NCI-H345 treated with DMSO at 0.1 percent for 48 hours (cell line): ENCODE results near the gene GIT2.
"Not testable (repeated sequence)": the region's sequence is repeated elsewhere in the genome, so short reads cannot be mapped to it uniquely, and the experiment has no call there.

ENCODE experiments used
- DNase-seq: peaks from one replicate; lab custom pipeline; 2025; ENCODE audit not compliant: unreplicated experiment; lab: John Stamatoyannopoulos, UW

GIT2 gene

DNA sequence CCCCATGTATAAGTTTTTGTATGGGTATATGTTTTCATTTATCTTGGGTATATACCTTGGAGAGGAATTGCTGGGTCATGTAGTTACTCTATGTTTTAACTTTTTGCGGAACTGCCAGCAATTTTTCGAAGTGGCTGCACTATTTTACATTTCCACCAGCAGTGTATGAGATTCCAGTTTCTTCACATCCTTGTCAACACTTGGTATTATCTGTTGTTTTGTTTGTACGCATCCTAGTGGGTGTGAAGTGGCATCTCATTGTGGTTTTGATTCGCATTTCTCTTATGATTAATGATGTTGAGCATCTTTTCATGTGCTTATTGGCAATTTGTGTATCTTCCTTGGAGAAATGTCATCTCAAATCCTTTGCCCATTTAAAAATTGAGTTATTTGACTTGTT, 9.9 kb upstream of the GIT2 start:
- no peak for DNase-seq

DNA sequence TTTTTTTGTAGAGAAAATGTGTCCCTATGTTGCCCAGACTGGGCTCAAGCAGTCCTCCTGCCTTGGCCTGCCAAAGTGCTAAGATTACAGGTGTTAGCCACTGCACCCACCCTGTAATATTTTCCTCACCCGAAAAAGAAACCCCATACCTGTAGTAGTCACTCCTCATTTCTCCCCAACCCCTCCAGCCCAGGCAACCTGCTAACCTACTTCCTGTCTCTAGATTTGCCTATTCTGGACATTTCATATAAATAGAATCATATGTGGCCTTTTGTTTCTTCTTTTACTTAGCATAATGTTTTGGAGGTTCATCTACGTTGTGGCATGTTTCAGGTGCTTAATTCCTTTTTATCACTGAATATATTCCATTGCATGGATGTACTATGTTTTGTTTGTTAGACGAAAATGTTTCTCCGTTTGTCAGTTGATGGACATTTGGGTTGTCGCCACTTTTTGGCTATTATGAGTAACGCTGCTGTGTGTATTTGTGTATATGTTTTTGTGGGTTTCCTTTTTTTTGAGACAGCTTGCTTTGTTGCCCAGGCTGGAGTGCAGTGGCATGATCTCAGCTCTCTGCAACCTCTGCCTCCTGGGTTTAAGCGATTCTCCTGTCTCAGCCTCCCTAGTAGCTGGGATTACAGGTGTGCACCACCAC, 9.3 kb upstream of the GIT2 start:
- no peak for DNase-seq

DNA sequence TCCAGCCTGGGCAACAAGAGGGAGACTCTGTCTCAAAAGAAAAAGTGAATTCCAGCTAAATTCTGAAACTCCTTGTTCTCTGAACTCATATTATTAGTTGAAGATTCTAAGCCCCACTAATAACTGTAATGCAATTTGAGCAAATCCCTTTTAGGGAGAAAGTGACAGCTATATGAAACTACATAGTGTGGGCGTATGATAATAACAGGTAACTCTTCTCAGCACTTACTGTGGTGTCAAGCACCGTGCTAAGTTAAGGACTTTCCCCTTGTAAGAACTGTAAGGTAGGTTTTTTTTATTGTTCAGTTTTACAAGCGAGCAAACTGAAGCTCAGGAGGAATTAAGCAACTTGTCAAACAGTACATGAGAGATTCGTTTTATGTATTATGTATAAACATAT, 8.4 kb upstream of the GIT2 start:
- DNase-seq: no peak

DNA sequence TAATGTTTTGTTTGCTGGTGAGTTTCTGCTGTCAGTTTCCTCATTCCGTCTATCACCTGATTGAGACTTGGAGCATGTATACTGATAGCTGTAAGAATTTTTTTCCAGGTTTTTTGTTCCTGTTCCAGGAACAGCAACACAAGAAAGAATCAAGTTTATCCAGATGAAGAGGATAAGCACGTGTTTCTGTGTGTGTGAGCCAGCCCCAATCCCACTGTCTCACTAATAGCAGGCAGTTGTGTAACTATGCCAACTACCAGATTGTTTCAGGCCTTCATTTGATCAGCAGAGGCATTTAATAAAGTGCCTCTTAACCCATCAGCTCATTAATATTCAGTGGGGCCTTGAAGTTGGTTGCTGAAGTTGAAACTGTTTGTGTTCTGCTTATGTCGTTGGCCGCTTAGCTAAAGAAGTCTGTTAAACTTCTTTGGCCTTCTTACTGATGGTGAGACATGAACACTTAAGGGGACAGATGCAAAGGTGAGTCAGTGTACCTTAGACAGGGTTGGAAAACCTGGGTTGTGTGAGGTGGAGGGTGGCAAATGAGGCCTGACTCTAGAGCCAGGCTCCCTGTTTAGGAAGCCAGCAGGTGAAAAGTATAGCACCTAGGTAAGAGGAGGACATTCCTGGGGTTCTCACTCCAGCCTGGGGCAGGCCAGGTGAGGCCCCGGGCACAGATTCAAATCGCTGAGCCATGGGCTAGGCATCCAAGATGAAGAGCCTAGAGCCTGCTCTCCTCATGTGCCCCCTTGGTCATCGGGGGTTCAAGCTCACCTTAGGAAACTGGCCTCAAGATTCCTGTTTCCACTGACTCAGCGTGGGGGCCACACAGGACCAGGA, 6.7 kb upstream of the GIT2 start:
- no peak for DNase-seq

DNA sequence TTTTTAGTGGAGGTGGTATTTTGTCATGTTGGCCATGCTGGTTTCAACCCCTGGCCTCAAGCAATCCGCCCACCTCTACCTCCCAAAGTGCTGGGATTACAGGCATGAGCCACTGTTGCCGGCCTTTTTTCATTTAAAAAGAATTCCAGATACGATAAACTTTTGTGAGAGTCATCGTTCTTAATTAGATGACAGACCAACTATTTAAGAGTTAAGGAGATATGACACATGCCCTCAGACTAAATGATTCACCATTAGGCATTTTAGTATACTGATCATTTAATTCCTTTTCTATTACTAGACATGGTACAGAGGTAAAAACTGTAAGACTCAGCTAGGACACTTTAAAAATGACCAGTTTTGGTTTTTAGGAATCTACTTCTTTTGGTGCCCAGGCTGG, 5.4 kb upstream of the GIT2 start:
- DNase-seq: no peak

DNA sequence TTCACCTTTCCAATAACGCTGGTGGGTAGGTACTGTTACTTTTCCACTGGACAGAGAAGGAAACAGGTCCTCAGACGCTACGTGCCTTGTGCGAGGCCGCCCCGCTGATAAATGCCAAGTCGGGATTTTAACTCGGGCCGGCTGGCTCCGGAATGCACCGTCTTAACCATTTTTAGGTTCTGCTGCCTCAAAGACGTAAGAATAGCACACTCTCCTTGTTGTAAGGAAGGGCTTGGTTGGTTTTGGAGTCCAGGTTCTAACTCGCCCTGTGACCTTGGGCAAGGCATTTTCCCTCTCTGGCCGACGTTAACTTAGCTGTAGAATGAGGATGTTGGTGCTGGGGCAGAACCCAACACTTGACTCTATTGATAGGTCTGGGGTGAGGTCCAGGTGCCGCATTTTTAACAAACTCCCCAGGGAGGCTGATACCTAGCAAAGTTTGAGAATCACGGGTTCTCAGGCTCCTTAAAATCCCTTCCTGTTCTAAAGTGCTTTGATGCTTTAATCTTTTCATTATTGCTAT, 3.9 kb upstream of the GIT2 start:
- DNase-seq: no peak

DNA sequence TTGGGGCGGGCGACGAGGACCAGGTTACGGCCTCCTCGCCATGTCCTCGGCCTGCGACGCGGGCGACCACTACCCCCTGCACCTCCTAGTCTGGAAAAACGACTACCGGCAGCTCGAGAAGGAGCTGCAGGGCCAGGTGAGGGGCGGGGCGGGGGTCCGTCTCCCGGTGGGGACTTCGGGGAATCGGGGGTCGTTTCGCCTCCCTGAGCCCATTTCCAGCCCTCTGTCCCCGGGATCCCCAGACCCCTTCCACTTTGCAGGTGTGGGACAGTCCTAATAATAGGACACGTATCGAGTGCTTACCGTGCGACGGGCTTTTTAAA, 3.4 kb upstream of the GIT2 start:
- DNase-seq: no peak

DNA sequence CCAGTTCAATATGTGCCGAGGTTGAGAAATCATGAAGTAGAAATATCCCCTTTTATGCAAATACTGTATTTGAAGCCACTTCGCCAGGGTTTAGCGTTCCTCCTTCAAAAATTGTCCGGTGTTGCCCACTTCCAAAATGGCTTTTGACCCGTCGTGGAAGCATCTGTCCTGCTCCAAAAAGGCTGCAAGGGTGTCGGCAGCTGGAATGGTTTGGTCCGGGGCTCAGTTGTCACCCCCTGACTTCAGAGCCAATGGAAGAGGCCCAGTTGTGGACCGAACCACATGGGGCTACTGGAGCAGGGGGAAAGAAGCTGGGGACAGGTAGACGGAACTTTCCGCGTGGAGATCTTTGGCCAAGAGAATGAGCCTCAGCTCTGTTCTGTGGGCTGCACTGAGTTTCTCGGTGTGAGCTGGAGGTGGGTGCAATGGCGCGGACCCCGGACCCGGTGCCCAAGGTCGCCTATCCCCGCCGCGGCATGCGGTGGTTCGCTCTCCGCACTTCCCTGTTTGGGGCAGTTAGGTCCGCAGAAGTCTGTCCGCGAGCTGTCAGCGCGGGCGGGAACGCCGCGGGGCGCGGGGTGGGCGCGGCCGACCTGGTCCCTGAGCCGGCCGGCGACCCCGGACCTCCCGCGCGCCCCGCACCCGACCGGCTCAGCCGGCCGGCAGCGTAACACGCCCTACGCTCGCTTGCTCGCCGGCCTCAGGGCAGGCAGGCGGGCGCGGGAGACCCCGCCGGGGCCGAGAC, 2.9 kb upstream of the GIT2 start, which contains the start of gene ANKRD13A:
ANKRD13A (plus strand) TSS at position 527 of the 745 bp plus-strand sequence. CDS start 259 bp downstream, outside the sequence.
- DNase-seq: peak; percentile 86

DNA sequence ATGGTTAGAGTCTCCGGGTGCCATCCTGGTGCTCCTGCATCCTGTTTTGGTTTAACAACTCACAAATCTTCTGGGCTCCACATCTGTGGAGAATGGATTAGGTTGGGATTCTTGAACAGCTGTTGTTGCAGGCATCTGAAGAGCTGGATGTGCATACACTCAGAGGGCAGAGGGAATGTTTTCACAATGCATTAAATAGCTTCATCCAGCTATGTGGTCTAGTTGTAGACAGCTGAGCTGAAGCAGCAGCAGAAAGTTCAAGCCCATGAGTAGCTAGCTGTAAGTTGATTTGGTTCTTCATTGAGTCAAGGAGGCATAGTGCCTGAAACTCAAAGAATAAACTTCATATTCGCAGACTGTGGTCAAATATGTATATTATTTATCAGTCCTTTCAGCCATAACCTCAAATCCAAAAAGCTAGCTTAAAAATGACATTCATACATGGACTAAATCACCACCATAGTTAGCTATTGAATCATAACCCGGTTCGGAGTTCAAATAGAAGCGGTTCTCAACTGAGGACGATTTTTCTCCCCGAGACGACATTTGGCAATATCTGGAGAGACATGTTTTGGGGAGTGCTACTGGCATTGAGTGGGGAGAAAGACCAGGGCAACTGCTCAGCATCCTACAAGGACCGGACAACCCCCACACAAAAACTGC, 2.2 kb upstream of the GIT2 start:
- no peak for DNase-seq

DNA sequence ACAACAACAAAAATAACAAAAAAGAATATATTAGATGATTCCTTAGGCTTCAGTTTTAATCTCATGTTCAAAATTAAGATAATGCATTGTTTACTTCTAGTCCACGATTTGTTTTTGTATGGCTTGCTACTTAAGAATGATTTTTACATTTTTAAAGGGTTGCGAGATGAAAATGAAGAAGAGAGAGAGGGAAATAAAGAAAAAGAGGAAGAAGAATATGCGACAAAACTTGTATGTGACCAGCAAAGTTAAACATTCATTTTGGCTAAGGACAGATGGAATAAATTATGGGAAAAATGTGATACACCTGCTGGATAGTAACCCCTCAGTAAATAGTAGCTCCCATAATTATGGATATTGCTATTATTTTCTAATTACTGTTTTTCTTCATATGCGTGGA, 1.2 kb upstream of the GIT2 start:
- DNase-seq: no peak

DNA sequence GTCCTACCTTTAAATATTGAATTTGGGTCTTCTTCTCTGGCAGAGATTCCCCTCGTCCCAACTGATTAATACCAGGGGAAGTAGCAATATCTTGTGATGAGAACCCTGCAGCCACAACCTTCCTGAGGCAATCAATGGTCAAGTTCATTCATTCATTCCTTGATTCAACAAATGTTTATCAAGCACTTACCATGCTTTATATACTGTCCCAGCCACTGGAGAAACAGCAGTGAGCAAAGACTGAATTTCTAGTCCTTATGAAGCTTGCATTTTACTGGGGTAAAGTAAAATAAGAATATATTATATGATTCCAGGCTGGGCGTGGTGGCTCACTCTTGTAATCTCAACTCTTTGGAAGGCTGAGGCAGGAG, 300 bp upstream of the GIT2 start:
- DNase-seq: no peak

DNA sequence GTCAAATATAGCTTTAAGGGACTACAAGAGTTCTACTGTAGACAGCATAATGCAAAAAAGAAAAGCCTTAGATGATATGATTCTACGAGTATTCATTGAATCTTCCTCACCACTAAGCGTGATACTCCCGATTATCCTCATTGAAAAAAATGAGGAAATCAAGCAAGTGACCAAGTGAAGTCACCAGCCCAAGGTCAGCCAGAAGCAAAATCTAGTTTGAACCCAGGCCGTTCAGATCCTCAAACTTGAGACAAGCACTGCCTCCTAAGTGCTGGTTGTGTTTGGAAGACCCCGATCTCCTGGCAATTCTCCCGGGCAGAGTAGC, 845 bp downstream of the GIT2 start:
- no peak for DNase-seq

DNA sequence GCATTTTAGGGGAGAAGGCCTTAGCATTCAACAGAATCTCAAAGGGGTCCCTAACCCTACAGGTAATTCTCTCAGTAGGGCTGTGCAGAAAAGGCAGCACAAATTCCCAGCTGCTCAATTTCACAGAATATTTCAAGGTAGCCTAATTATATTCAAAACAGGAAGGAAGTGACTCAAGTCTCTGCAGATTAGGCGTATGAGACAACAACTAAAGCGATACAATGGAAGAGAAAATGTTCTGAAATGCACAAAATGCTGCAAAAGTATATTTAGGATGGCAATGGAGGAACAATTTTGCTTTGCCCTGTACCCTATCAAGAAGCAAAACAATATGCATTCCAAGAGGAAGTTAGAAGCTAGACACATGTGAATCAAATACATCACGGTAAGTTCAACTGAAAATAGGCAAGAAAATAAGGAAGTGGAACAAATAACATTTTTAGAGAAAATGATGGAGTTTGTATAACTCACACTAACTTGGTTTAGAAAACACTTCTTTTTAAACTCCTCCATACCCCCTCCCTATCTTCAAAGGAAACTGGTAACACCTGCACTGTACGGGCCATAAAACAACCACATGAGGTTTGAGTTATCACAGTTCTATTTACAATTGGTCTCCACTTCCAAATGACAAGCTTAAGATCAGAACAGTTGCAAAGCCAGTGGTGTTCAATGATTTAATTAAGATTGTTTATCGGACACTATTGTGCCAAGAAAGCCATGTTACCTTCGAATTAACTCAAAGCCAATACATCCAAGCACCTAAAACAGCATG, 1.6 kb downstream of the GIT2 start:
- DNase-seq: no peak

DNA sequence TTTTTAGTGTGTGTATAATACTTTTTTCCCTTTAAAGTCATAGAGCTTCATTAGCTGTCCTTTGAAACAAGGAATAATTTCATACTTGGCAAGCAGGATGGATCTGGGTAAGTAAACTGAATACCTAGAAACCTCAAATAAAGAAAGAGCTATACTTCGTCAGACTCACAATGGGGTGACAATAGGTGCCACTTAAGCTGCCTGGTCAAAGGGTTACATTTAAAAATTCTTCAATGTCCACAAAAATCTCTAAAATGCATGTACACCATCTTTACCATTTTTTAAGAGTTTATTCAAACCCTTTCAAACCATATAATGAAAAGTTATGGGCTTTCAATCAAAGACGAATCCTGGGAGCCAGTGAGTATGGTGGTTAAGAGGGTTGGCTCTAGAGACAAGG, 3.1 kb downstream of the GIT2 start:
- DNase-seq: no peak

DNA sequence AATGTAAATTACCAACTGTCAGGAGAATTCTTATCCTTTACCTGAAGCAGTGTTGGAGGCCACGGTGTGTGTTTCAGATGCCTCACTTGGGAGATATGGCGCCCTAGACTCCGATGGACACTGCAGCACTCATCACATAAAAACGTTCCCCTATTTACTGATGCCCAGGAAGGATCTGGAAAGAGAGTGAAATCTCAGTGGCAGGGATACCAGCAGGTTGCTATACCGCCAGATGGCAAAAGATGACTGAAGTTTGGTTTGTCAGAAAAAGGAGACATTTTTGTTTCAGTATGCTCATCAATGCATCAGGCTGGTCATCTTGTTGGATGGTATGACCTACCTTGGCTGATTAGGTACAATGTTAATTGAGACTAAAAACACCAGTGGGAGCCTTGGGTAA, 4.6 kb downstream of the GIT2 start:
- no peak for DNase-seq

DNA sequence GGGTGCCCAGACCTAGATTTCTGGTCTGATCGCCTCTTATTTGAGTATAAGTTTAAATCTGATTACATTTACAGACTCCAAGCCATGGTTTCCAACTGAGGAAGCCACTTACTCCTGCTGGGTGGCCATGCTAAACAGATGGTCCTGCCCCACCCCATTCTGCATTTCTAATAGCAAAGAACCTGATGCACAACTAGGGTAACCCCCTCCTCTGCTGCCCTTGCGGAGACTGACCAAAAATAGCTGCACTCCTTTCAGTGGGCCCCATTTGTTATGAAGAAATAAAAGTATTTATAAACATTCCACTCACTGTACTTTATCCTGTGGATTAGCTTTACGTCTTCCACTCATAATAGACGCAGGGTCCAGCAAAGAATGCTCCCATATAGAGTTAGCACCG, 6.8 kb downstream of the GIT2 start:
- no peak for DNase-seq

DNA sequence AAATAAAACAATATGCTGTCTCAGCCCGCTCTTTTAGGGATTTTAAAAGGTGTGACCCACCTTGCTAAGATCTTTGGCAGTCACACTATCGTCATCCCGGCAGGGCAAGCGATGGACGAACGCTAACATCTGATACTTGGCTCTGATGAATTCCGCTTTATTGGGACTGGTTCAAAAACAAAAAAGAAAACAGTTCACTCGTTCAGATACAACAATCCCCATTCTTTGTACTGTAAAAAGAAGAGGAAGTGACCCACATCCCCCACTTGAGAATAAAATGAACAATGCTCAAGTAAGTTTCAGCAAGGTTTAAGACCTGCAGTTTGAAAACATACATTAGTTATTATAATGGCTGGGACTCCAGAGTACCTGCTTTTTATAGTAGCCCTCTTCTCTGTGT, 7.3 kb downstream of the GIT2 start:
- DNase-seq: no peak

DNA sequence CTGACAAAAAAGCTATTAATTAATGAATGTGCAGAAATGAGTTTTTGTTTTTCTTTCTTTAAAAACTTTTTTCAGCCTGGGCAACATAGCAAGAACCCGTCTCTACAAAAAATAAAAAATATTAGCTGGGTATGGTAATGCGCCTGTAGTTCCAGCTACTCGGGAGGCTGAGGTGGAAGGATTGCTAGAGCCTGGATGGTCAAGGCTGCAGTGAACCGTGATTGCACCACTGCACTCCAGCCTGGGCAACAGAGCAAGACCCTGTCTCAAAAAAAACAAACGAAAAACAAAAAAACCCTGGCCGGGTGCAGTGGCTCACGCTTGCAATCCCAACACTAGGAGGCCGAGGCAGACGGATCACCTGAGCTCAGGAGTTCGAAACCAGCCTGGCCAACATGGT, 7.9 kb downstream of the GIT2 start:
- no peak for DNase-seq

DNA sequence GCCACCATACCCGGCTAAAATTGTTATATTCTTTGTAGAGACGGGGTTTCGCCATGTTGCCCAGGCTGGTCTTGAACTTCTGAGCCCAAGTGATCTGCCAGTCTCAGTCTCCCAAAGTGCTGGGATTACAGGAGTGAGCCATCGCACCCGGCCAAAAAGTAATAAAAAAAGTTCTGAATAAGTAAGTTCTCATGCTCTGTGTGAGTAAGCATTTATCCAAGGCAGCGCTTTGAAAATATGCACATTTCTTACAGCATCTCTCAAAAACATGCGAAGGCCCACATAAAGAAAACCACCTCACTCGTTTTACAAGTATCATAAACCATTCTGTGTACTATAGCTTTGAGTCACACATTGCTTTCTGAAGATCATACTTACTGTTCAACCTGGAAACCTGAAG, 8.6 kb downstream of the GIT2 start:
- no peak for DNase-seq

DNA sequence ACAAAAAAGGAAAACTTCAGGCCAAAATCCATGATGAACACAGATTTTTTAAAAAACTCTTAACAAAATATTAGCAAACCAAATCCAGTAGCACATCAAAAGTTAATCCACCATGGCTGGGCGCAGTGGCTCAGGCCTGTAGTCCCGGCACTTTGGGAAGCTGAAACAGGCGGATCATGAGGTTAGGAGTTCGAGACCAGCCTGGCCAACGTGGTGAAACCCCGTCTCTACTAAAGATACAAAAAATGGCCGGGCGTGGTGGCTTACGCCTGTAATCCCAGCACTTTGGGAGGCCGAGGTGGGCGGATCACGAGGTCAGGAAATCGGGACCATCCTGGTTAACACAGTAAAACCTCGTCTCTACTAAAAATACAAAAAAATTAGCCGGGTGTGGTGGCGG, 9.9 kb downstream of the GIT2 start:
- not testable (repeated sequence) for DNase-seq
